Measurements from ENCODE around the gene FAM240B. TPM values are rescaled to one million over a fixed set of nuclear protein-coding genes. Genes with fewer than 3 reads are reported as not detected.

Gene FAM240B
- total and polyA plus RNA-seq, 10 donors: not detected

DNA sequence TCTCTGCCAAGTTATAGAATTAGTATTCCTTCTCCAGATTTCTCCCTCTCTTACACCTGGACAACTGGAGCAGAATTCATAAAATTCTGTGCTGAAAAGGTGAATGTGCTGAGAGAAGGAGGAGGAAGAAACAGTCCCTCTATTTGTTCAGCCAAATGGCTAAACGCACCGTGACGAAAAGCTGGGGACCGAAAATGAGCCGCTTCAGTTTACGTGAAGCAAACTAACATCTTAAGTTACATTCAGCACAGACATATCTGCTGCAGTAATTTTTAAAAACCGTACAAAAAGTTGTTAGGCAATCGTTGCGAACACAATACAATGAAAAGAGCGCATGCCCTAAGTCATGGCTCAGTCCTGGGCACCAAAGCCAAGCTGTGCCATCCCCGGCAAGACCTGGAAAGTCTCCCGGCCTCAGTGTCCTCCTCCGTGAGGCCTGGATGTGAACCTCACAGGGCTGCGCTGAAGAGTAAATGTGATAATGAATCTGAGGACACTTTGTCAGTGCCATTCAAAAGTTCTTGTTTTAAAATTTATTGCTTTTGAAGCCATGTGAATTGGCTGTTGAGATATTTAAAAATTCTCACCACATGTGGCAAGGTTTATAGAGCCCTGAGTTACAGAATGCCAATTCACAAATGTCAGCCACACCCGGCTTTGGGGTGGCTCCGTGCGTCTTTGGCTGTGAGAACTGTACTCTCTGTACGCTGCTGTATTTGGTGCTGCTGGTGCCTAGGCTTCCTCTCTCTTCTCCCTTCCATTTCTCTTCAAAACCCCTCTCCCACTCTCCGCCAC, 46.3 kb downstream of the FAM240B start:
- WGBS, 5 donors: 91 to 97% (median 95%) methylated on average over 19 of the region's 19 CpGs
- Histone ChIP-seq H3K4me3 (no peak overlapping the region), H3K27me3 (replicated peaks in 1 of 7) (peaks cover 0 to 21% (median 0%) of the 10 kb centered on the region in 7 donors), H3K27ac (no peak overlapping the region), H3K9me3 (no peaks in the 10 kb centered on the region), H3K4me1 (peaks cover 0 to 10% (median 7%) of the 10 kb centered on the region in 6 donors), H3K36me3 (no peaks in the 10 kb centered on the region)
- TF ChIP-seq CTCF (IDR thresholded peaks at IDR 0.05 in 8 of 11, conservative IDR thresholded peaks at IDR 0.05 in 3 of 11) (no peak), POLR2AphosphoS5 (IDR thresholded peaks at IDR 0.05) (no peak), POLR2A (IDR thresholded peaks at IDR 0.05) (no peak)
- DNase-seq: no peak
- intact Hi-C loops (cut with DNase I; ENCODE audit: low total_unique reads): no loop called here

DNA sequence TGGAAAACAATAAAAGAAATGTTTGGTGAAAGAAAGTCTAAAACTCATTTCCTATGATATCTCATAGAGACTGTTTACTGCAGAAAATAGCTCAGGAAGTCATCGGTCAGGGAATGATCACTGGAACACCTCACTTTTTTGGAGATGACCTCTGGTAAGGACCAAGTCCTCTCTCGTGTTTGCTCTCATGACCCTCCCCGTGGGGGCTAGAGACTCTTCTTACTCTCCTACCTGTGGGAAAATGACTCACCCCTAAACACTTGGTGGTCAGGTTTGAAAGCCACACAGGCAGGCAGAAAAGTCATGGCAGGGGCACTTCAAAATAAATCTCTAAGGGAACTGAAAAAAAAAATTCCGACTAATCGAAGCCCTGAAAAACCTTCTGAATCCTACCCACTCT, 48.2 kb downstream of the FAM240B start:
- 74 to 83% (median 80%) methylated on average over 5 of the region's 5 CpGs for WGBS, 5 donors
- no peak overlapping the region for H3K27ac ChIP-seq
- no peaks in the 10 kb centered on the region for H3K9me3 ChIP-seq
- H3K27me3 ChIP-seq (replicated peaks in 1 of 7): peaks cover 0 to 16% (median 0%) of the 10 kb centered on the region in 7 donors
- intact Hi-C loops (cut with DNase I; ENCODE audit: low total_unique reads): no loop called here
- DNase-seq: no peak
- H3K4me1 ChIP-seq: peaks cover 0 to 10% (median 7%) of the 10 kb centered on the region in 6 donors
- H3K36me3 ChIP-seq: no peaks in the 10 kb centered on the region
- no peak overlapping the region for H3K4me3 ChIP-seq
- no peak for TF ChIP-seq POLR2AphosphoS5 (IDR thresholded peaks at IDR 0.05)
- no peak for TF ChIP-seq CTCF (IDR thresholded peaks at IDR 0.05 in 8 of 11, conservative IDR thresholded peaks at IDR 0.05 in 3 of 11)
- TF ChIP-seq POLR2A (IDR thresholded peaks at IDR 0.05): no peak

DNA sequence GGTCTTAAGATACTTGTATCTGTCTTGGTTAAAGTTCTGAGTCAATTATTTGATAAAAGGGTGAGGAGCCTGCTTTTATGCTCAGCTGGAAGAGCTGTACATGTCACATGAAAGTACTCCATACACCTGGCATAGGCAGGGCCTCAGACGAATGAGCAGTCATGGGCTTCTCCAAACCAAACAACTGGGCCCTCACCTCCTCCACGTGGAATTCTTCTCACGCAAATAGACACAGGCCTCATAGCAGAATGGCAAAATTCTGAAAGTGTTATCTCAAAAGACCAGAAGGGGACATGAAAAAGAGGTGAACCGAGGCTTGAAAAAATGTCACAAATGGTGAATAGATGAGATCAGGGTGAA, 48.6 kb downstream of the FAM240B start:
- peaks cover 0 to 10% (median 7%) of the 10 kb centered on the region in 6 donors for H3K4me1 ChIP-seq
- TF ChIP-seq POLR2AphosphoS5 (IDR thresholded peaks at IDR 0.05) (no peak), CTCF (IDR thresholded peaks at IDR 0.05 in 8 of 11, conservative IDR thresholded peaks at IDR 0.05 in 3 of 11) (no peak), POLR2A (IDR thresholded peaks at IDR 0.05) (no peak)
- intact Hi-C loops (cut with DNase I; ENCODE audit: low total_unique reads): no loop called here
- H3K27me3 ChIP-seq (replicated peaks in 1 of 7): peaks cover 0 to 16% (median 0%) of the 10 kb centered on the region in 7 donors
- 85 to 93% (median 86%) methylated on average over 4 of the region's 4 CpGs for WGBS, 5 donors
- no peaks in the 10 kb centered on the region for H3K9me3 ChIP-seq
- H3K27ac ChIP-seq: no peak overlapping the region
- DNase-seq: no peak
- no peaks in the 10 kb centered on the region for H3K36me3 ChIP-seq
- H3K4me3 ChIP-seq: no peak overlapping the region

- no peak for DNase-seq
- Histone ChIP-seq H3K27me3 (replicated peaks in 1 of 7) (peaks cover 0 to 16% (median 0%) of the 10 kb centered on the region in 7 donors), H3K9me3 (no peaks in the 10 kb centered on the region), H3K36me3 (no peaks in the 10 kb centered on the region), H3K4me1 (peaks cover 0 to 10% (median 7%) of the 10 kb centered on the region in 6 donors), H3K4me3 (no peak overlapping the region), H3K27ac (no peak overlapping the region)
- TF ChIP-seq POLR2AphosphoS5 (IDR thresholded peaks at IDR 0.05) (no peak), CTCF (IDR thresholded peaks at IDR 0.05 in 8 of 11, conservative IDR thresholded peaks at IDR 0.05 in 3 of 11) (no peak), POLR2A (IDR thresholded peaks at IDR 0.05) (no peak)
- 71 to 91% (median 76%) methylated on average over 5 of the region's 5 CpGs for WGBS, 5 donors
- intact Hi-C loops (cut with DNase I; ENCODE audit: low total_unique reads): no loop called here
Measured at GRCh38 chr9:38670542-38671371, 49.2 kb downstream of the FAM240B start.

All from spleen (tissue), 11 donors.